HepG2 (cell line): Measurements from ENCODE around the gene MYO3A. TPM values are rescaled to one million over a fixed set of nuclear protein-coding genes. Genes with fewer than 3 reads are reported as not detected.

ENCODE experiments used
- ATAC-seq: fragments of 200-7000 bp; cut with Tn5 transposase; 3 replicates; pipeline ENCODE4 v1.9.1; 2020; ENCODE audit warnings: mild to moderate bottlenecking, moderate library complexity
- BruUV-seq: library from RNA; stranded (reverse); fragments of 400-500 nt; replicated peaks from 2 replicates; lab custom pipeline; 2021; lab: Mats Ljungman, UMichigan
- CTCF ChIA-PET: fragments of 300-600 bp; formaldehyde crosslinking; extraction: SDS; loops from one replicate; lab custom pipeline; 2021; ENCODE audit warnings: low total read pairs, inconsistent platforms, low intra/inter-chr PET ratio; lab: Yijun Ruan, JAX
- POLR2A ChIA-PET: fragments of 350-600 bp; sonication (Branson Sonifier 250); formaldehyde crosslinking; loops from one replicate; lab custom pipeline; 2020; ENCODE audit warnings: antibody characterized with exemption, inconsistent platforms; lab: Yijun Ruan, JAX
- DNase-seq: peaks from one replicate; pipeline ENCODE4 v3.0.0-alpha.2; 2015; ENCODE audit warnings: low spot score
- FAIRE-seq: peaks from 3 replicates; lab custom pipeline; 2011; peaks lifted over from hg19 to GRCh38; lab: Jason Lieb, UNC
- H2AFZ ChIP-seq: one replicate; pipeline ENCODE4 v1.6.1; 2011; ENCODE audit warnings: low read length, inconsistent platforms
- H3K27ac ChIP-seq: fragments of 300-600 bp; 3 replicates; pipeline ENCODE4 v1.8.0; 2011; ENCODE audit warnings: mixed run types, mild to moderate bottlenecking, mixed read lengths, low read length, inconsistent platforms; ENCODE audit not compliant: insufficient read depth; ENCODE audit errors: extremely low read length
- H3K27me3 ChIP-seq, 2 experiments: fragments of 200-600 bp in 1 of 2; 2 replicates in 1 of 2; 3 replicates in 1 of 2; pipeline versions ENCODE4 v1.6.0 to v1.8.0; 2011; ENCODE audit warnings: low read length in 2 of 2, mild to moderate bottlenecking in 2 of 2, moderate library complexity in 2 of 2, inconsistent platforms in 1 of 2; ENCODE audit not compliant: insufficient read depth in 2 of 2, control insufficient read depth in 1 of 2
- H3K36me3 ChIP-seq, 2 experiments: fragments of 200-600 bp in 1 of 2; replicated peaks in 1 of 2; 2 replicates in 1 of 2; 3 replicates in 1 of 2; pipeline versions ENCODE4 v1.5.1 to v1.8.0; 2011; ENCODE audit warnings: low read length in 2 of 2, inconsistent platforms in 1 of 2; ENCODE audit not compliant: insufficient read depth in 2 of 2, control insufficient read depth in 1 of 2
- H3K4me1 ChIP-seq: 2 replicates; pipeline ENCODE4 v1.5.1; 2012; ENCODE audit warnings: low read length, inconsistent platforms; ENCODE audit not compliant: insufficient read depth
- H3K4me2 ChIP-seq: 2 replicates; pipeline ENCODE4 v1.6.0; 2011; ENCODE audit warnings: low read depth, low read length, inconsistent platforms
- H3K4me3 ChIP-seq, 3 experiments: fragments of 200-600 bp in 1 of 3; sonication (generic), shearing (Covaris generic) in 1 of 3; replicated peaks in 1 of 3; 2 replicates each; pipeline ENCODE4 v1.5.1; 2011 to 2016; ENCODE audit warnings: low read length in 3 of 3, inconsistent platforms in 2 of 3, low read depth in 2 of 3, mild to moderate bottlenecking in 2 of 3, control low read depth in 1 of 3, mixed read lengths in 1 of 3; ENCODE audit not compliant: insufficient read depth in 1 of 3
- H3K79me2 ChIP-seq: one replicate; pipeline ENCODE4 v1.6.1; 2011; ENCODE audit warnings: low read length, inconsistent platforms; ENCODE audit not compliant: insufficient read depth
- H3K9ac ChIP-seq: 2 replicates; pipeline ENCODE4 v1.6.0; 2011; ENCODE audit warnings: mild to moderate bottlenecking, low read depth, low read length, inconsistent platforms; ENCODE audit not compliant: insufficient read depth
- H3K9me3 ChIP-seq: 2 replicates; pipeline ENCODE4 v1.5.1; 2012; ENCODE audit warnings: mild to moderate bottlenecking, low read length
- H4K20me1 ChIP-seq: 2 replicates; pipeline ENCODE4 v1.6.0; 2011; ENCODE audit warnings: inconsistent platforms, mild to moderate bottlenecking, low read length, moderate library complexity; ENCODE audit not compliant: insufficient read depth
- AGO1 ChIP-seq: fragments of 200-400 bp; formaldehyde crosslinking; IDR thresholded peaks from 2 replicates; pipeline ENCODE4 v1.6.1; 2017; ENCODE audit warnings: mild to moderate bottlenecking, low read depth, low read length, moderate library complexity; ENCODE audit not compliant: poor library complexity, severe bottlenecking
- ARID2 ChIP-seq: sonication (generic); formaldehyde crosslinking; IDR thresholded peaks from 2 replicates; pipeline ENCODE4 v1.8.1; 2022; ENCODE audit warnings: mild to moderate bottlenecking, missing genetic modification reagents, borderline replicate concordance
- PHF21A ChIP-seq: sonication (generic); formaldehyde crosslinking; IDR thresholded peaks from 2 replicates; pipeline ENCODE4 v1.5.0; 2020; ENCODE audit warnings: mild to moderate bottlenecking, missing genetic modification reagents
- SNAI1 ChIP-seq: sonication (generic); formaldehyde crosslinking; IDR thresholded peaks from 2 replicates; pipeline ENCODE4 v1.5.0; 2020; ENCODE audit warnings: mild to moderate bottlenecking, missing genetic modification reagents, borderline replicate concordance
- ZNF570 ChIP-seq: sonication (generic); formaldehyde crosslinking; IDR thresholded peaks from 2 replicates; pipeline ENCODE4 v1.4.0; 2020; ENCODE audit warnings: mild to moderate bottlenecking, missing genetic modification reagents, borderline replicate concordance
- ZNF619 ChIP-seq: sonication (generic); formaldehyde crosslinking; IDR thresholded peaks from 2 replicates; pipeline ENCODE4 v1.4.0; 2020; ENCODE audit warnings: mild to moderate bottlenecking, missing genetic modification reagents
- ZXDC ChIP-seq: sonication (generic); formaldehyde crosslinking; IDR thresholded peaks from 2 replicates; pipeline ENCODE4 v1.5.0; 2020; ENCODE audit warnings: mild to moderate bottlenecking, missing genetic modification reagents
- WGBS: methylation state at CpG from one replicate; pipeline ENCODE4 v1.1.6; 2017; ENCODE audit warnings: low lambda C conversion rate; 5-methylcytosine and 5-hydroxymethylcytosine counted together
- in situ Hi-C: cut with HindIII; loops from 2 replicates; pipeline ENCODE4 v1.10.0; 2017; ENCODE audit warnings: low pct_unique_long_range_greater_than_20kb; ENCODE audit not compliant: extremely low pct_ligation_motif_present
- intact Hi-C: fragments of 100-400 bp; cut with micrococcal nuclease; formaldehyde crosslinking; loops from one replicate; pipeline ENCODE4 v1.10.0; 2022; ENCODE audit not compliant: unreplicated experiment
- polyA plus RNA-seq, 8 experiments: library from polyadenylated mRNA; depleted of rRNA in 3 of 8; stranded (reverse) in 7 of 8; unstranded in 1 of 8; fragments of >200 nt; fragmentation: Illumina TruSeq in 4 of 8; extraction: Trizol in 4 of 8; gene quantifications; 2 replicates each; pipeline versions ENCODE4 v1.2.1 to v1.2.3, GENCODE V29; 2011 to 2016; ENCODE audit warnings: low read depth in 4 of 8, missing spikeins in 1 of 8, mixed read lengths in 1 of 8; ENCODE audit not compliant: insufficient read depth in 1 of 8
- total RNA-seq, 5 experiments: library from RNA; depleted of rRNA; stranded (reverse); fragments of >200 nt; fragmentation: Illumina TruSeq; extraction: Trizol; gene quantifications; 2 replicates each; pipeline ENCODE4 v1.2.3, GENCODE V29; 2016; ENCODE audit warnings: low read depth in 1 of 5

The MYO3A gene
- total and polyA plus RNA-seq, 2 of the 13 experiments (the other 11 are each of a cell fraction or from before 2014, with no cell fraction given), result not detected

GRCh38 chr10:25901199-25901598 is 32.8 kb upstream of the MYO3A start:
- H3K4me2 ChIP-seq, result no peak overlapping the region
- WGBS, result 5% methylated on average over 2 of the region's 4 CpGs
- POLR2A ChIA-PET, result no interaction called here
- intact Hi-C loops, result no loop called here
- ATAC-seq, result no peak
- no peak for TF ChIP-seq AGO1
- TF ChIP-seq SNAI1 (CRISPR knock-in tag), result no peak
- TF ChIP-seq ZNF570, result no peak
- no peak for TF ChIP-seq ARID2 (CRISPR knock-in tag)
- TF ChIP-seq, all 625 proteins: peak for 0
- Histone ChIP-seq H4K20me1 (no peaks in the 10 kb centered on the region), H3K79me2 (no peaks in the 10 kb centered on the region), H3K27ac (no peak overlapping the region), H3K9ac (no peak overlapping the region), H3K36me3 (no peaks in the 10 kb centered on the region), H3K27me3 (no peaks in the 10 kb centered on the region), H3K4me3 (no peak overlapping the region), H2AFZ (no peak overlapping the region), H3K4me1 (no peaks in the 10 kb centered on the region), H3K9me3 (no peaks in the 10 kb centered on the region)
- DNase-seq, result no peak
- in situ Hi-C loops, result no loop called here
- no peak for FAIRE-seq
- CTCF ChIA-PET, result no interaction called here
- no TSS peak for BruUV-seq

GRCh38 chr10:25902002-25902401 is 32.0 kb upstream of the MYO3A start:
- TF ChIP-seq ZXDC (no peak), PHF21A (CRISPR knock-in tag) (no peak), ZNF619 (no peak)
- in situ Hi-C loops, result no loop called here
- POLR2A ChIA-PET, result no interaction called here

More at GRCh38 chr10:25902002-25902401, 32.0 kb upstream of the MYO3A start:
- H3K79me2 ChIP-seq, result no peaks in the 10 kb centered on the region
- no peaks in the 10 kb centered on the region for H3K9me3 ChIP-seq
- FAIRE-seq, result no peak
- H2AFZ ChIP-seq, result no peak overlapping the region
- no peaks in the 10 kb centered on the region for H3K27me3 ChIP-seq
- 45% methylated on average over 5 of the region's 5 CpGs for WGBS
- DNase-seq, result no peak
- no peaks in the 10 kb centered on the region for H3K36me3 ChIP-seq
- intact Hi-C loops, result no loop called here
- H3K9ac ChIP-seq, result no peak overlapping the region
- no peaks in the 10 kb centered on the region for H3K4me1 ChIP-seq
- no peak for ATAC-seq
- H3K4me3 ChIP-seq, result no peak overlapping the region
- H3K4me2 ChIP-seq, result no peak overlapping the region
- no TSS peak for BruUV-seq
- no peak overlapping the region for H3K27ac ChIP-seq
- no peaks in the 10 kb centered on the region for H4K20me1 ChIP-seq
- CTCF ChIA-PET, result interaction anchor here (0.6 kb wide), 1 partner anchor 31 kb away, joined by 3 read pairs; no protein-coding TSS in a partner anchor
